ENCODE data around the gene CACNA1C.

GRCh38 chr12:2513141-2514037, 460.6 kb downstream of the CACNA1C start:
- TF ChIP-seq SP1 (IDR thresholded peaks at IDR 0.05; ENCODE audit: low read depth, low read length) (no peak), POLR2A (IDR thresholded peaks at IDR 0.05; ENCODE audit: low read depth, low read length) (no peak), CTCF (IDR thresholded peaks at IDR 0.05 in 2 of 3, conservative IDR thresholded peaks at IDR 0.05 in 1 of 3; ENCODE audit: control insufficient read depth in 2 of 3, extremely low read depth in 1 of 3, insufficient read depth in 1 of 3, low read depth in 3 of 3, low read length in 3 of 3) (no peak), BHLHE40 (IDR thresholded peaks at IDR 0.05; ENCODE audit: borderline replicate concordance in 1 of 2, low read depth in 2 of 2, low read length in 1 of 2) (no peak), PBX3 (IDR thresholded peaks at IDR 0.05; ENCODE audit: insufficient replicate concordance, low read depth, low read length) (no peak), SPI1 (IDR thresholded peaks at IDR 0.05; ENCODE audit: borderline replicate concordance, insufficient read depth, low read depth, low read length) (no peak), USF2 (IDR thresholded peaks at IDR 0.05; ENCODE audit: borderline replicate concordance, low read depth, low read length) (no peak)

Measured in GM12878 (cell line).